ENCODE data around the gene TOR1B.

Gene TOR1B

DNA sequence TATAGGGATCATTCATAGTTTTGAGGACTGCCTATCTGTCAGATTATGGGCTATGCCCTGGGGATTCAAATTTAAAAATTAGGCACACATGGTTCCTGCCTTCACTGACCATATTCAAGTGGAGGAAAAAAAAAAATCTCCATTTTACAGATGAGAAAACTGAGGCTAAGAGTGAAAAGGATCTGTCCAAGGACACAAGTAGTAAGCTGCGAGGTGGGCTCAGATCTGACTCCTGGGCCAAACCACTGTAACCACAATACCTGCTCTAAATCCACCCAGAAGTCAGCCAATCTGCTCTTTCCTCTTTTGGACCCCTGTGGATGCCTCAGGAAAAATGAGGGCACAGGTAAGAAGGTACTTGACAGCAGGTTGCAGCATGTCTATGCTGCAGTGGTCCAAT, 23.8 kb downstream of the TOR1B start:
- H4K20me1 ChIP-seq (ENCODE audit: low read depth, low read length), result no peaks in the 10 kb centered on the region
- H3K9ac ChIP-seq (ENCODE audit: low read length), result no peak overlapping the region
- no peaks in the 10 kb centered on the region for H3K9me3 ChIP-seq (ENCODE audit: insufficient read depth, low read length)
- H3K36me3 ChIP-seq (ENCODE audit: low read length), result peaks cover 7% of the 10 kb centered on the region; the same call in 1 of the 2 replicates
- H3K4me2 ChIP-seq (ENCODE audit: low read depth, low read length, poor library complexity, severe bottlenecking), result no peak overlapping the region
- H3K79me2 ChIP-seq (ENCODE audit: insufficient read depth, low read length), result peaks cover 12% of the 10 kb centered on the region
- H2AFZ ChIP-seq (ENCODE audit: low read depth, low read length, severe bottlenecking), result no peak overlapping the region
- peaks cover 12% of the 10 kb centered on the region; the same call in 1 of the 2 replicates for H3F3A ChIP-seq (ENCODE audit: insufficient read depth)
- no peak overlapping the region for H3K27ac ChIP-seq (ENCODE audit: low read depth, low read length)
- no peaks in the 10 kb centered on the region for H3K9me2 ChIP-seq (replicated peaks; ENCODE audit: insufficient read depth, low read length)
- H3K4me3 ChIP-seq (ENCODE audit: insufficient read depth, low read length, poor library complexity, severe bottlenecking), result no peak overlapping the region
- TF ChIP-seq EZH2phosphoT487 (conservative IDR thresholded peaks at IDR 0.05; ENCODE audit: low read length), result no peak
- no peak for TF ChIP-seq CTCF (IDR thresholded peaks at IDR 0.05; ENCODE audit: insufficient read depth, low read length, poor library complexity, severe bottlenecking)
- H3K27me3 ChIP-seq (ENCODE audit: low read length), result no peaks in the 10 kb centered on the region

DNA sequence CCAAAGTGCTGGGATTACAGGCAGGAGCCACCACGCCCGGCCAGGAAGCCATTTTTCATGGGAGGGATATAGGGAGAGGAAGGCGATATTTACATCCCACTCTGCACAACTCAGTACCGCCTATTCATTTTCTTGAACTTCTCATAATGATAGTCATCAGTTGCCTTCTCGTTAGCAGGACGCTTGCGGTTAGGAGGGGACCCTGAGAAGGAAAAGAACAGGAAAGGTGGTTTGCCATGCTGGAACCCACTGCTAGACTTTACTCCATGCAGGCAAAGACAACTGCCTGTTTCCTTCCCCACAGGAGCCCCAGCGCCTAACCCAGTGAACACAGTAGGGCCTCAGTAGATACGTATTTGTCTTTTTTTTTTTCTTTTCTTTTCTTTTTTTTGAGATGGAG, 25.1 kb downstream of the TOR1B start:
- Histone ChIP-seq H3F3A (ENCODE audit: insufficient read depth) (peaks cover 12% of the 10 kb centered on the region; the same call in 1 of the 2 replicates), H3K79me2 (ENCODE audit: insufficient read depth, low read length) (peaks cover 2% of the 10 kb centered on the region), H3K27me3 (ENCODE audit: low read length) (no peaks in the 10 kb centered on the region), H3K27ac (ENCODE audit: low read depth, low read length) (no peak overlapping the region), H3K4me2 (ENCODE audit: low read depth, low read length, poor library complexity, severe bottlenecking) (no peak overlapping the region), H3K9me3 (ENCODE audit: insufficient read depth, low read length) (no peaks in the 10 kb centered on the region), H3K4me3 (ENCODE audit: insufficient read depth, low read length, poor library complexity, severe bottlenecking) (no peak overlapping the region), H4K20me1 (ENCODE audit: low read depth, low read length) (no peaks in the 10 kb centered on the region), H3K9ac (ENCODE audit: low read length) (no peak overlapping the region), H2AFZ (ENCODE audit: low read depth, low read length, severe bottlenecking) (no peak overlapping the region), H3K36me3 (ENCODE audit: low read length) (peaks cover 10% of the 10 kb centered on the region; the same call in 1 of the 2 replicates), H3K9me2 (replicated peaks; ENCODE audit: insufficient read depth, low read length) (no peaks in the 10 kb centered on the region)
- TF ChIP-seq CTCF (IDR thresholded peaks at IDR 0.05; ENCODE audit: insufficient read depth, low read length, poor library complexity, severe bottlenecking) (no peak), EZH2phosphoT487 (conservative IDR thresholded peaks at IDR 0.05; ENCODE audit: low read length) (no peak)

DNA sequence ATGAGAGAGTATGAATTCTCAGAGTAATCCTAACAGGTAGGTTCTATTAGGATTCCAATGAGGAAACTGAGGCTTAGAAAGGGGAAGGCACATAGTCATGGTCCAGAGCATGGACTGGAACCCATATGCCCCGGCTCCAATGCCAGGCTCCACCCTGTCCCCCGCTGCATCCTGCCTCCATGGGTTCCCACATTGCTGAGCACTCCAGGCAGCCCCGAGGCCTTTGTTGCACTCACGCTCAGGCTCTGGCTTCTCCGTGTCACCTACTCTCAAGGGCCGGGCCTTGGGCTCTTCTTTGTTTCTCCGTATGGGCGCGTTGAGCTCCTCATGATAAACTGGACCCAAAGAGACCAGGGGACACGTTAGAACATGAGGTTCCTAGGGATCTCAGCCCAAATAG, 26.0 kb downstream of the TOR1B start:
- no peak overlapping the region for H3K27ac ChIP-seq (ENCODE audit: low read depth, low read length)
- TF ChIP-seq CTCF (IDR thresholded peaks at IDR 0.05; ENCODE audit: insufficient read depth, low read length, poor library complexity, severe bottlenecking) (no peak), EZH2phosphoT487 (conservative IDR thresholded peaks at IDR 0.05; ENCODE audit: low read length) (no peak)
- H4K20me1 ChIP-seq (ENCODE audit: low read depth, low read length), result no peaks in the 10 kb centered on the region
- peaks cover 12% of the 10 kb centered on the region; the same call in 1 of the 2 replicates for H3F3A ChIP-seq (ENCODE audit: insufficient read depth)
- H3K79me2 ChIP-seq (ENCODE audit: insufficient read depth, low read length), result peaks cover 9% of the 10 kb centered on the region
- H3K4me2 ChIP-seq (ENCODE audit: low read depth, low read length, poor library complexity, severe bottlenecking), result no peak overlapping the region
- peaks cover 10% of the 10 kb centered on the region; the same call in 1 of the 2 replicates for H3K36me3 ChIP-seq (ENCODE audit: low read length)
- H3K27me3 ChIP-seq (ENCODE audit: low read length), result no peaks in the 10 kb centered on the region
- H3K9ac ChIP-seq (ENCODE audit: low read length), result no peak overlapping the region
- H3K9me3 ChIP-seq (ENCODE audit: insufficient read depth, low read length), result no peaks in the 10 kb centered on the region
- H3K4me3 ChIP-seq (ENCODE audit: insufficient read depth, low read length, poor library complexity, severe bottlenecking), result no peak overlapping the region
- H2AFZ ChIP-seq (ENCODE audit: low read depth, low read length, severe bottlenecking), result no peak overlapping the region
- H3K9me2 ChIP-seq (replicated peaks; ENCODE audit: insufficient read depth, low read length), result no peaks in the 10 kb centered on the region
